HG02943 (cell line): ENCODE measurements around the gene FAM53B.

Experiments used
- ATAC-seq: cut with Tn5 transposase; IDR thresholded peaks from one replicate; pipeline ENCODE4 v1.9.1; 2021; ENCODE audit warnings: mild to moderate bottlenecking, low read depth, moderate library complexity; ENCODE audit not compliant: unreplicated experiment

Gene FAM53B

GRCh38 chr10:124681626-124682552, 62.3 kb downstream of the FAM53B start:
- ATAC-seq = no peak

GRCh38 chr10:124681091-124681490, 63.1 kb downstream of the FAM53B start:
- no peak for ATAC-seq

- no peak for ATAC-seq
Measured at GRCh38 chr10:124680675-124681074, 63.5 kb downstream of the FAM53B start.

DNA sequence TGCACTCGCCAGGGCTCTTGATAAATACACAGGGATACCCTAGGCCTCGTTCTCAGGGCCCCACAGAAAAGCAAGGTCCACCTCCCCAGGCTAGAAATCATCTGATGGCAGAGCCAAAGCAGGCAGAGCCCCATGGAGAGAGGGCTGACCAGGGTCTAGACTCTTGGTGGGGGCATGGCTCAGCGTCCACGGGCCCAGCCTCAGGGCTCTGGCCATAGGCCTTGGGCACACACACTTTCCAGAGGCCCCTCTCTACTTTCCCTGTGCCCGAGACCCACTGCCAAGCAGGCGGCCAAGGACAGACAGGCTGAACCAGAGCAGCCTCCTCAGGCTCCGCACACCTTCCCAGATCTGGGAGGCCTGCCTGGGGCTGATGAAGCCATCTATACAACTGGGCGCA, 64.8 kb downstream of the FAM53B start:
- no peak for ATAC-seq

DNA sequence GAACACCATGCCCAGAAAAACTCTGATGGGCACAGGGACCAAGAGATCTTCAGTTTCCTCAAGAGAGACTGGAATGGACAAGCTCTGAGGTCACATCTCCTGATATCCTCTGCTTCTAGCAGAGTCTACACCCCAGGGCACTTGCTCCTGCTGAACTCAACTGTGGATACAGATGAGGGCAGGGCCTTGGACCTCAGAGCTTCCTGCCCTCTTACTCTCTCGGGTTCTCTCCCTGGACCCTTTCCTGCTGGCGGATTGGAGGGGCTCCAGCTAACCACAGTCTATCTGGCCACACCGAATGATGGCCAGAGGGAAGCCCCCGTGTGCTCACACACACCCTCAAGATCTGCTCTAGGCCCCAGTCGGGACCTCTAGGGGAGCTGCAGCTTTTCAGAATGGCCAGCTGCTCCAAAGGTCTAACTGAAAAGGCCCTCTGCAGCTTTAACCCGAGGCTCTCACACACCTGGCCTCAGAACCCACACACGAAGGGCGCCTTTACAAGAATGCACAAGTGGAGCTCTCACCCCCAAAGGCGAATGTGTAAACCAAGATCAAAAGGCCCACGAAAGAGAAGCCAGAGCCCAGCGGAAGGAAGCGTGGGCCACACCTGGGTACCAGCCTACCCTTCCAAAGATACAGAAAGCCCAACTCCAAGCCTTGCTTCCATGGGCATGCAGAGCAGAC, 65.5 kb downstream of the FAM53B start:
- no peak for ATAC-seq

DNA sequence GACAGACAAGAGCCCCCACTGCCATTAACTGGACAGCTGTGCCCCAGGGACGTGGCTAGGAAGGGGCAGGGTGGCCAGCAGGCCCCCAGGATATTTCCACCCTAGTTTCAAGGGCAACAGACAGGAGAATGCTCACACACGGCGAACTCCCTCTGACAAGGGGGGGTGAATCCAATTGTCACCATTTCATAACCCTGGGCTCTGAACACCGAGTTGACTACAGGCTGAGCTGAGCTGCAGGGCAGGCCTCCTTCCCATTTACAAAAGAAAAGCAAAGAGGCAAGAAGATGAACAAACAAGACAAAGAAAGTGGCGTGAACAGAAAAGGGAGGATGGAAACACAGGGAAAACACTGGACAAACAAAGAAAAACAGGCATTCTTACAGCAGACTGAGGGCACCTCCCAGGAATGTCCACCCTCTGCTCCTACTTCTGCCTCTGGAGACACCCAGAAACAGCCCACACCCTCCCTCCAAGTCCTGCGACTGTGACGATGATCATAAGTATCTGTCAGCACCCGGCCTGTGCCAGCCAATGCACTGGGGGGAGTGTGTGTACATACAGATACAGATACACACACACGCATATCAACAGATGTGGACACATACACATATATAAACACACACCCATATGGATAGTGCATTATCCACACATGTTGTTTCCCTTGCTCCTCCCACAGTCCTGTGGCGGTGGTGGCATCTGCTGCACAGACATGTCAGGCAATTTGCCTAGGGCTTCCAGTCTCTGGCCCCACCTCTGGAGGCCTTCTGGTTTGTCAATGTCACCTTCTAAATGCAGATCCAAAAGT, 66.2 kb downstream of the FAM53B start:
- no peak for ATAC-seq

DNA sequence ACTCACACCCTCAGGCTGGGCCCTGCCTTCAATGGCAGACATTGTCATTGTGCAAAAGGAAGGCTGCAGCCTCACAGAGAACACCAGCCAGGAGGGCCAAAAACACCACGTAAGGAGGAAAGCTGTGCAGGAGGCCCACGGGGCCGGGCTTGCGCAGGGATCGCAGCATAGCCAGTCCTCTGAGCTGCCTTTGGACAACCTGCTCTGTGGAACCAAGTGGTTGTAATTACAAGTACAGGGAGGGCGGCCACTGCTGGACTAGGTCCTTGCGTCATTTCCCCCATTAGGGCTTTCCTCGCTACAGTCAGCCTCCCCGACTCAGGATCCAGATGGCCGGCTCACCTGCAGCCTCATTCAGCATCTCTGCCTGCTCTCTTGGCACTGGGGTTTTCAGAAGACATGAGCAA, 66.9 kb downstream of the FAM53B start:
- no peak for ATAC-seq

DNA sequence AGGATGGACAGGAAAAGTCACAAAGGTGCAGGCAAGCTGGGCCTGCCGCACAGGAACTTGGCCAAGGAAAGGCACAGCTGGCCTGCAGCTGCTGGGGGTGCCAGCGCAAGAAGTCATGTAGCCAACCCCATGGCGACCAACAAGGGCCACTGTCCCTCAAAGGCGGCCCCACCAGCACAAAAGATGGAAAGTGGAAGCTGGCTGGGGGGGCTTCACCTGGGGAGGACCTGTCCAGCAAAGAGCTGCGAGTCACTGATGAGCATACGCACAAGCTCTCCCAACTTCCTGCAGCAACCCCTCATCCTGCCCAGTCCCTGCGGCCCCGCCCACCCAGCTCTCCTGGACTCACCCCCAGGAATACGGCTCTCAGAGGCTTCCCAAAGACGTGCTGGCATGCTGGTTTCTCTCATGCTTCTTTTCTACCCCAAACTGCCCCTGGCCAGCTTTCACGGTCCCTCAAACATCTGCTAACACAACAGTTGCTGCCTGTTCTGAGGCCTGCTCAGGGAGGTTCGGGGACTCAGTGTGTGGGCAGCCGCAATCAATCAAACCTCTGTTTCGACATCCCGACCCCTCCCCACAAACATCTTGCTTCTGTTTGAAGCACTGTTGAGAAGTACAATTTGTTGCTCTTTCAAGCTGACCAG, 67.6 kb downstream of the FAM53B start:
- ATAC-seq = no peak

GRCh38 chr10:124675824-124676223, 68.4 kb downstream of the FAM53B start:
- ATAC-seq = no peak

DNA sequence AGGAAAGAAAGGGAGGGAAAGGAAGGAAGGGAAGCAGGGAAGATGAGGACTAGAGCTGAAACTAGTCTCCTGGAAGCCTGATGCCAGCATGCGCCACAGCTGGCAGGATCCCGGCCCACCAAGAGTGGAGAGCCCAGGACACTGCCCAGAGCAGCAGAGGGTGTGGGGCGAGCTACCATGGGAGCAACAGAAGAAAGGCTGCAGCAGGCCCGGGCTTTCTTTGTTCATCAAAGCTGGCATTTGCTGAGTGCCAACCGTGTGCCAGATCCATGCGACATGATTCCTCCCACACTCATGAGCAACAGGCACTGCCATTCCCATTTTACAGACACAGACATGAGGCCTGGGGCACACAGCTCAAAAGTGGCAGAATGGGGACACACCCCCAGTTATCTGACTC, 68.9 kb downstream of the FAM53B start:
- ATAC-seq = no peak

DNA sequence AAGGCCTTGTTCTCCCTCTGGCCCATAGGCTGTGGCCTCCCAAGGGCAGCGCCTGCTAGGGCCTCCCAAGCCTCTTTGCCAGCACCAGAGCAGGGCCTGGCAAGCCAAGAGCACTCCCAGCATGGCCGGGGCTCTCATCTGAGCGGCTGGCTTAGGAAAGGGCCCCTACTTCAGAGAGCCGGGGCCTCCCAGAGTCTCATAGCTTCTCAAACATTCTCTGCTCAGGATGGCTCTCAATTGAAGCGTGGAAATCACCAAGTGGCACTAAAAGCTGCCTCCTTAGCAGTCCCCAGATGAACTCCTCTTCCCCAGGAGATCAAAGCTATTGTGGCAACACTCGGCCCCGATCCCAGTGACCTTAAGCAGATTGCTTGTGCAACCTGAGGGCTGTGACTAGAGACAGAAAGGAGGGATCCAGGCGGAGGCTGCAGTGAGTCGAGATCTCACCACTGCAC, 69.4 kb downstream of the FAM53B start:
- ATAC-seq = no peak

GRCh38 chr10:124672181-124672638, 72.0 kb downstream of the FAM53B start:
- no peak for ATAC-seq

- no peak for ATAC-seq
Measured at GRCh38 chr10:124671486-124672075, 72.6 kb downstream of the FAM53B start.

DNA sequence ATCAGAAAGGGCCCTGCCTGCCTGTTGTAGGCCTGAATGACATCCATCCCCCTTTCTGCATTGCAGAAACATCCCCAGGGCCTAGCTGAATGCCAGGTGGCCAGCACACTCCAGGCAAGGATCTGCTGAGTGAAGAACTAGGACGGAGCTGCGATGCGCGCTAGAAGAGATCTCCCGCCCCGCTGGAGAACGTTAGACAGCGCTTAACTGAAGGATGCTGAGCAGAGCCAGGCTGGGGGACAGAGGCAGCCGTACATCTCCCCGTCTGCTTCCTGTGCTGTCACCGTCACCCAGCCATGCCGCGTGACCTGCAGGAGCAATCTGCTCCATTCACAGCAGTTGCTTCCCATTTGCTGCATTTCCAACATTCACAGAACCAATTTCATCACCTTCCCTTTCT, 73.3 kb downstream of the FAM53B start:
- no peak for ATAC-seq

GRCh38 chr10:124669824-124670654, 74.1 kb downstream of the FAM53B start:
- no peak for ATAC-seq

- ATAC-seq = no peak
Measured at GRCh38 chr10:124669141-124669823, 74.9 kb downstream of the FAM53B start.

GRCh38 chr10:124668517-124669051, 75.6 kb downstream of the FAM53B start:
- ATAC-seq = no peak
